Retina (tissue), 1 donor: ENCODE results near the gene ZFHX3.

Experiments
- DNase-seq: peaks from one replicate; pipeline ENCODE4 v3.0.0-alpha.2; 2016

Gene ZFHX3

GRCh38 chr16:73037845-73038570 lies 9.9 kb downstream of the ZFHX3 start:
- no peak for DNase-seq

GRCh38 chr16:73037331-73037745 lies 10.6 kb downstream of the ZFHX3 start:
- DNase-seq, result no peak

DNA sequence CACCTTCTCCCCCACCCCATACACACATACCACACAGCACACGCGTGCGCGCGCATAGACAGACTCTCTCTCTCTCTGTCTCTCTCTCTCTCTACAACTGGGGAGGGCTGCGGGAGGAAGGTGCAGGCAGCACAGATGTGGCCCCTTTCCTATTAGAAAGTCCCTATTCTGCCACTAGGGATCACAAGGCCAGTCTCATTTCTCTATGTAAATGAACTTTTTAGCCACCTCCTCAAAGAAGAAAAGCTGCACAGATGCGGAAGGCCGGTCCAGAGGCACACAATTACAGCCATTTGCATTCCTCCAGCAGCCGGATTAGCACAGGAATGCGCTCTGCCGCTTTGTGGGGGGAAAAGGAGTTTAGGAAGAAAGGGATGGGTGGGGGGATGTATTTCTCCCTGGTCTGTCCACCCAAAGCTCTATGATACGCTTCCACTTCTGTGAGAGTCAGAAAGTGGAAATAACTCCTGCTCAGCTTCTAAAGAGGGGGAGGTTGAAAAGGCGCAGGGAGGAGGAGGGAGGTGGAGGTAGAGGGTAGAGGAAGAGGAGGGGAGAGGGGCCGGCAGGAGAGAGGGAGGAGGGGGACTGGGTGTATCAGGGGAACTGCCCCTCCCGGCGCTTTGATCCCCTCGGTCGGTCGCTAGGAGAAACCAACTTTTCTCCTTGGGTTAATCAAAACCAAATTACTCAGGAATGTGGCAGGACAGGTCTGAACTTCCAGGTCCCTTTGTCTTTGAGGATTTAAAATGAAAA lies 11.7 kb downstream of the ZFHX3 start:
- peak; percentile 48 for DNase-seq

DNA sequence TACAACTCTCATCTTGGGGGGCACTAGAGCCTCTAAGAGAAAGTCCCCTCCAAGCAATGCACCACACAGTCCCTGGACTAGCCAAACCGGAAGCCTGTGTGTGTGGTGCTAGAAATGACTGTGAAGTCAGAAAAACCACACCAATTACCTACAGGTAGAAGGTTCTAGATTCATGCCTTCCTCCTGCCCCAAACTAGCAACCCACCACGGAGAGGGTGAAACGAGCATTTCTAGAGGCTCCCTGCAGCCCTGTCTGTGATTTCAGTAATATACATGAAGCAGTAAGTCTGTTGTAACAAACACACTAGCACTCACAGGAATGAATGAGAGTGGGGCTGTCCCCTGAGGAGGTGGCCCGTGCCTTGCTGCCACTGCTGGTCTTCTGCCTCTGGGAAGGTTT lies 13.6 kb downstream of the ZFHX3 start:
- no peak for DNase-seq

GRCh38 chr16:73033271-73033998 lies 14.5 kb downstream of the ZFHX3 start:
- peak; percentile 52 for DNase-seq

- DNase-seq, result peak; percentile 44
Measured at GRCh38 chr16:73032541-73033270, 15.2 kb downstream of the ZFHX3 start.

DNA sequence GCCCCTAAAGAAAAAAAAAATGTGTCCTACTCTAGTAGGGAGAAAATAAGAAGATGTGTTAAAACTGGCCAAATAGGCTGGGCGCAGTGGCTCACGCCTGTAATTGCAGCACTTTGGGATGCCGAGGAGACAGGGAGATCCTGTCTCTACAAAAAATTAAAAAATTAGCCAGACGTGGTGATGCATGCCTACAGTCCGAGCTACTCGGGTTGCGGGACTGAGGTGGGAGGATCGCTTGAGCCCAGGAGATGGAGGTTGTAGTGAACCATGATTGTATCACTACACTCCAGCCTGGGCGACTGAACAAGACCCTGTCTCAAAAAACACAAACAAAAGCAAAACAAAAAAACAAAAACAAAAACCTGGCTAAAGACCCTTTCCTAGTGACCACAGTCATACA lies 15.9 kb downstream of the ZFHX3 start:
- DNase-seq, result no peak

GRCh38 chr16:73031155-73031866 lies 16.6 kb downstream of the ZFHX3 start:
- DNase-seq, result no peak

GRCh38 chr16:73028721-73029361 lies 19.1 kb downstream of the ZFHX3 start:
- no peak for DNase-seq

GRCh38 chr16:73028263-73028662 lies 19.7 kb downstream of the ZFHX3 start:
- DNase-seq, result no peak

DNA sequence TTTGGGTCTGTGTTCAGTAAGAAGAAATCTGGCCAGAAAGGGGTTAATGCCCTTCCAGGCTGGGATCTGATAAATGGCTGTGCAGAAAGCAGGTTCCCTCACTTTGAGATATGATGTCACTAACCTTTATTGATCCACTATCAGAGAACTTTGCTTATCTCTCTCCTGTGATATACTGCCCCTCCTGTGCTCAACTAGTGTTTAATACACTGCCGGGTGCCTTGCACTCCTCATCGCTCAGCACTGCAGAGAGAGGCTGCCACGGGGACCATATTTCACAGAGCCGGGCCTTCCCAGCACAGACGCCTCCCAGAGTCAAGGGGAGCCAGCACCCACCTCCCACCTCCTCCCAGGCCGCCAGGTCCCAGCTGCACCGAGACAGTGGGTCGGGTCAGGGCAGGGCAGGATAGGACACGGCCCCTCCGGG lies 20.2 kb downstream of the ZFHX3 start:
- DNase-seq, result no peak

- DNase-seq, result no peak
Measured at GRCh38 chr16:73026754-73027684, 20.9 kb downstream of the ZFHX3 start.

GRCh38 chr16:73025856-73026210 lies 22.1 kb downstream of the ZFHX3 start:
- DNase-seq, result no peak

GRCh38 chr16:73025151-73025855 lies 22.6 kb downstream of the ZFHX3 start:
- no peak for DNase-seq

DNA sequence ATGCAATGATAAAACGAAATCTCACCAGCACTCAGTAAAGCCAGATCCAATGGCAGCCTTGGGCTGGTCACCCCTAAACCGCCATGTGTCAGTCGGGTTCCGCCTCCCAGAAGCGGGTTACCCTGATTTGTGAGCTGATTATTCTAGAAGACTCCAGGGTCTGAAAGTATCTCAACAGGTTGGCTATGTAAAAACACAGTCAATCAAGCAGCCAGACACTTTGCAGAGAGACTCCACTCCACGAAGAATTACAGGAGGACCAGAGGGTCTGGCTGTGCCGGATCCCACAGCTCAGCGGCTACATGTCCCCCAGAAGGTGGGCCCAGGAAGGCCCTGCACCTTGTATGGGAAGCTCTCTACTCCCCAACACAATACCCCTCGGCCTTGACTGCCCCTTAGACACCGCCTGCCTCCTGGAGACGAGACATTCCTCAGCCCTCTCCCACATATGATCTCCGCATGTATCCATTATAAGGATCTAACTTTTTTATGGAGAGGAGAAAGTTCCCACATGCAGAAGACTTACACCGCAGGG lies 23.3 kb downstream of the ZFHX3 start:
- DNase-seq, result no peak

- DNase-seq, result no peak
Measured at GRCh38 chr16:73023752-73024570, 24.0 kb downstream of the ZFHX3 start.

DNA sequence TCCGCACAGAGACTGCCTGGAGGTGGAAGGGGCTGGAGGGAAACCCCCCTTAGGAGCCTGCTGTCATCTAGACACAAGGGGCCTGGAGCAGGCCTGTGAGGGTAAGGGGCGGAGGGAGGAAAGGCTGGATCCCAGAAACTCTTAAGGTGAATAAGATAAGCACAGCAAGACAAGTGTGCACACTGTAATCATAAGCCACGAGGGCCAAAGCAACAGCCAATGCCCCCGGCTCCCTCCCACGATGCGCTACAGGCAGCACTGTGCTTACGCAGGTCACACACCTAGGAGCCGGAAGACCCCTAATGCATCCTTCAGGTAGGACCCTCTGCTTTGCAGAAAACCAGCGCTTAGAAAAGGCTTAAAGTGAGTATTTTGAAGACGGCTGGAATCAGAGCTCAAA lies 24.6 kb downstream of the ZFHX3 start:
- no peak for DNase-seq

GRCh38 chr16:73022534-73022933 lies 25.4 kb downstream of the ZFHX3 start:
- no peak for DNase-seq
